ENCODE results near the gene GRIA1.

The GRIA1 gene

DNA sequence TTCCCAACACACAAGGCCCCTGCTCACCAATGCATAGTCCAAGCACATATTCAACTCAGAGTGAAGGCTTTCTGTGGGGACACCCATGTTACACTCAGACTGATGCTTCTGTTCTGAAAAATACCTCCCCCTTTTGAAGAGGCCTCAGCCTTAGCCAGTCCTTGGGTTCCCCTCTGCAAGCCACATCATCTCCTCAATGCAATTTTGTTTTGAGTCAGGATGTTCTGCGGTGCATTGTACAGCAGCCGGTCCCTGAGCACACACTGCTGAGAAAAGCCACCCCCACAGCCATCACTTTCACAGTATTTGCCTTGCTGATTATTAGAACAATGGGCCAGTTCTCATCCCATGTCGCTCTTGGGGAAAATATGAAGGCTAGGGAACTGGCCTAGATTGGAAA is 307.0 kb downstream of the GRIA1 start:
- no peak overlapping the region for H3K4me3 Mint-ChIP-seq
- no peaks in the 10 kb centered on the region for H3K4me1 Mint-ChIP-seq
- no peak for DNase-seq (ENCODE audit: low spot score in 2 of 2)
- ATAC-seq, result peak; percentile 57
- H3K36me3 Mint-ChIP-seq, result no peaks in the 10 kb centered on the region
- H3K9me3 Mint-ChIP-seq, result peaks cover 2% of the 10 kb centered on the region
- no peak overlapping the region for H3K27ac Mint-ChIP-seq

DNA sequence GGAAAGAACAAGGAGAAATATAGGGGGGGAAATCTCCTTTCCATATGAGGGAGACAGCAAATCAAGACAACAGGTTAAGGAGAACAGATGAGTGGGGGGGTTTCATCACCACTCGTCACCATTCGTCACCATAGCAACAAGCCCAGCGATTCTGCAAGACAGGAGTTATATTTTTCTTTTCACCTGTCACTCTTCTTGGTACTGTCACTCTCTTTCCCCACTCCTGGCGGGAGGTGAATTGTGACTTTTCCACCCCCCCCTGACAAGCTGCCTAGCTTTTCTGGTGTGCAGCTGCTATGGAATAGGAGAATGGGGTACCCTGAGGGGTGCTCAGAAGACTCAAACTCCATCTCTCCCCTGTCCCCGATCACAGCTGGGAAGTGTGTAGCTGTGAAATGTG is 308.4 kb downstream of the GRIA1 start:
- H3K9me3 Mint-ChIP-seq, result peaks cover 2% of the 10 kb centered on the region
- H3K27ac Mint-ChIP-seq, result no peak overlapping the region
- H3K4me1 Mint-ChIP-seq, result no peaks in the 10 kb centered on the region
- no peak for DNase-seq (ENCODE audit: low spot score in 2 of 2)
- no peak overlapping the region for H3K4me3 Mint-ChIP-seq
- H3K36me3 Mint-ChIP-seq, result no peaks in the 10 kb centered on the region
- no peak for ATAC-seq

DNA sequence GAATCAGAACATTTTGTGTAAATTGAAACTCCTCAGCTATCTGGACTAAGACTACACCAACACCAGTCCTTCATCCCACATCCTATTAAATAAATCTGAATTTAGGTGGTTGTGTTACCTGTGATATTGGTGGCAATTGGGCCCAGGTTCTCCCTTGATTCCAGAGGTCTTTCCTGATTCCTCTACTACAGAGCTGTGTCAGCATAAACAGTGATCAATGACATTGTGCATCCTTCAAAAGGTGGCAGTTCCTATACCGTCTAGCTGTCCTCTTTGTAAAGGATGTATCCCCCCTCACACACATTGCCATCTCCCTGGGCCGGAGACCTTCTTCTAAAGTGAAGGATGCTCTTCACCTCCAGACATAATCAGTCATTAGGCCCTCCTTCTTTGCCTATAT is 309.0 kb downstream of the GRIA1 start:
- DNase-seq (ENCODE audit: low spot score in 2 of 2) (no peak), ATAC-seq (no peak)
- peaks cover 4% of the 10 kb centered on the region for H3K9me3 Mint-ChIP-seq
- H3K4me3 Mint-ChIP-seq, result no peak overlapping the region
- H3K36me3 Mint-ChIP-seq, result no peaks in the 10 kb centered on the region
- H3K27ac Mint-ChIP-seq, result no peak overlapping the region
- no peaks in the 10 kb centered on the region for H3K4me1 Mint-ChIP-seq

DNA sequence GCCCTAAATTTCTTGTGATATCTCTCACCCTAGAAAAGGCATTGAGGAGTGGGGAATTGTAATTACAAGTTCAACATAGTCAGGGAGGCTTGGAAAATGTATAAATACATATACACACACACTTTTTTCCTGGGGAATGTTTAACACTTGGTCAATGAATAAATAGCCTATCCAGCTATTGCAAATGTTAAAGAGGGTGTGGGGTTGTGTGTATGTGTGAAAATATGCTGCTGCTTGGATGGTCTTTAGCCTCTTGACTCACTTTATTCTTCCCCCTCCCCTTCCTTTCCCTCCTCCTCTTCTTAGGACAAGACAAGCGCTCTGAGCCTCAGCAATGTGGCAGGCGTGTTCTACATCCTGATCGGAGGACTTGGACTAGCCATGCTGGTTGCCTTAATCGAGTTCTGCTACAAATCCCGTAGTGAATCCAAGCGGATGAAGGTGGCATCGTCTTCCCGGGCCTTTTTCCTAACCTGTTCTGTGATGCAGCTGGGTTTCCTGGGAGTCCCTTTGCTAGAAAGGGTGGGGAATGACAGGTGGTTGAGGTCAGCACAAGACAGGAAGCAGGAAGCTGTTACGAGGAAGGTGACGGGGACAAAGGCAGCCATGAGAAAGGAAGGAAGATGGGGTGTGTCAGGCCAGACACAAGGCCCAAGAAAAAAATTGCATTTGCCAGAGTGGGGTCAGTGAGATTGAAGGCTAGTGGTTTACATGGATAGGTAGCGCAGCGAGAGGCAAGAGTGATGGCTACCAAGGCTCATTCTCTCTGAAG is 311.8 kb downstream of the GRIA1 start:
- ATAC-seq, result no peak

DNA sequence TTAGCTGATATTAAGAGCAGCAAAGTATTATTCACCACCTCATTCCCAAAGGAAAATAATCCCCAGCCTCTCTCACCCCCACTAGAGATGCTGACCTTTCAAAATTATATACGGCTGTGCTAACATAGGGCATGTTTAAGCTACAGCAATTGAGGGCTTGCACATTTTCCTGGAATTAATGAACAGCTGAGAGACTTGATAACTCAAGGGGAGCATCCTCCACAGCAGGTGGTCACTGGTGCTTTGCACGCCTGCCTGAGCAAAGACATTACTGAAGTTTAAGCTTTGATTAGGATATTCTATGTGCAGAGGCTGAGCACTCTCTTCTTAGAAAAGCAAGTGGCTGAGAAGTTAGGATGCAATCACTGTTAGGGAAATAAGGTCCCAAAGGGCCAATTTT is 317.3 kb downstream of the GRIA1 start:
- H3K9me3 Mint-ChIP-seq, result peaks cover 2% of the 10 kb centered on the region
- no peaks in the 10 kb centered on the region for H3K36me3 Mint-ChIP-seq
- no peaks in the 10 kb centered on the region for H3K4me1 Mint-ChIP-seq
- ATAC-seq (no peak), DNase-seq (ENCODE audit: low spot score in 2 of 2) (no peak)
- H3K4me3 Mint-ChIP-seq, result no peak overlapping the region
- H3K27ac Mint-ChIP-seq, result no peak overlapping the region

More for the DNA sequence above, 311.8 kb downstream of the GRIA1 start:
- no peaks in the 10 kb centered on the region for H3K4me1 Mint-ChIP-seq
- DNase-seq (ENCODE audit: low spot score in 2 of 2), result no peak
- H3K36me3 Mint-ChIP-seq, result no peaks in the 10 kb centered on the region
- peaks cover 4% of the 10 kb centered on the region for H3K9me3 Mint-ChIP-seq
- H3K4me3 Mint-ChIP-seq, result no peak overlapping the region
- H3K27ac Mint-ChIP-seq, result no peak overlapping the region

DNA sequence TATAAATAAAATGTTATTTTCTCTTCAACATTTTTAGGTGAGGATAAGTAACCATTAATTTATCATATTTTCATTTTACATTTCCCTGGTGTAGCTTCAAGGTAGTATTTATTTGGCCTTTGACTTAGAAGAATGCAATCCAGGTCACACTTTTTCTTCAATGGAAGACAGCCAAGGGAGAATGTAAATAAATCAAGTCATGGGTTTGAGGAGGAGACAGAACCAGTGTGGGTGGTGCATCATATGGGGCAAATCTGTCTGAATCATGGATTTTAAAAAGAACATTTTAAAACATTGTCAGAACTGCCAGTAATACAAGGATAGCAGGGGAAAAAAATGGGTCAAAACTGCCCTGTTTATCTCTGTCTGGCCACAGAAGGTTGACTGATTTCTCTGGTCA is 318.7 kb downstream of the GRIA1 start:
- DNase-seq (ENCODE audit: low spot score in 2 of 2), result no peak

DNA sequence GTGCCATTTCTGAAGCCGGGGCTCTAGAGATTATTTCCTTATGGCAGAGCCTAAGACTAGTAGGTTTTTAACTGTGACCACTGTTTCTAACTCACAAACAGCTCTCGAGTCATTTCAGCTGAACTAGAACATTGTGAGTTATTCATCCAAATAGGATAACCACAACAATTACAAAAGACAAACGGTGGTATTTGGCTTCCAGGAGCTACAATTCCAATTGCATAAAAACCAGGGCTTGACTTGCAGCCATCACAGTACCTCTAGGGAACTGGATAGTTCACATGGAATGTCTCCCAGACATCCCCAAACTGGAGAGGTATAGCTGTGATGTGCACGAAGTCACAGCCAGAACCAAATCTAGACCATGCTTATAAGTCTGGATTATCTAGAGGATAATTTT is 323.4 kb downstream of the GRIA1 start:
- H3K4me1 Mint-ChIP-seq, result no peaks in the 10 kb centered on the region
- H3K9me3 Mint-ChIP-seq, result no peaks in the 10 kb centered on the region
- no peak overlapping the region for H3K4me3 Mint-ChIP-seq
- ATAC-seq (no peak), DNase-seq (ENCODE audit: low spot score in 2 of 2) (no peak)
- no peaks in the 10 kb centered on the region for H3K36me3 Mint-ChIP-seq
- H3K27ac Mint-ChIP-seq, result no peak overlapping the region

More for the DNA sequence above, 318.7 kb downstream of the GRIA1 start:
- Mint-ChIP-seq H3K9me3 (peaks cover under 1% of the 10 kb centered on the region), H3K4me3 (no peak overlapping the region), H3K27ac (no peak overlapping the region), H3K4me1 (no peaks in the 10 kb centered on the region), H3K36me3 (no peaks in the 10 kb centered on the region)
- no peak for ATAC-seq

DNA sequence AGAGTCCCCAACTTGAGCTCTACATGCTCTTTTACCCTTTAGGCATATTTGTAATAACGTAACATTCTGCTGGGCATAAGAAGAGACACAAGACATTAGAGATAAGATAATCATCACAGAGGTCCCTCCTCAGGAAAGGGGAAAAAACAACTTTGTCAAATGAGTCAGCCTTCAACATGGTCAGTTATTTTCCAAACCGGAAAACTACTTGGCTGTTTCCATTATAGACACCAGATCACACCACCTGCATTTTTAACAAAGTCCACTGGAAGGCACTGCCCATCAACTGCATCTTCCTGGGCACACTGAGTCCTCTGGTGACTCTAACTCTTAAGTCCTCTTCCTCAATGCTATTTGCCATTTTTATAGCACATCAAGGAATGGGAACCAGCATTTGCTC is 326.4 kb downstream of the GRIA1 start:
- DNase-seq (ENCODE audit: low spot score in 2 of 2), result no peak
- no peaks in the 10 kb centered on the region for H3K36me3 Mint-ChIP-seq
- no peak for ATAC-seq
- H3K27ac Mint-ChIP-seq, result no peak overlapping the region
- no peaks in the 10 kb centered on the region for H3K9me3 Mint-ChIP-seq
- H3K4me3 Mint-ChIP-seq, result no peak overlapping the region
- H3K4me1 Mint-ChIP-seq, result no peaks in the 10 kb centered on the region

DNA sequence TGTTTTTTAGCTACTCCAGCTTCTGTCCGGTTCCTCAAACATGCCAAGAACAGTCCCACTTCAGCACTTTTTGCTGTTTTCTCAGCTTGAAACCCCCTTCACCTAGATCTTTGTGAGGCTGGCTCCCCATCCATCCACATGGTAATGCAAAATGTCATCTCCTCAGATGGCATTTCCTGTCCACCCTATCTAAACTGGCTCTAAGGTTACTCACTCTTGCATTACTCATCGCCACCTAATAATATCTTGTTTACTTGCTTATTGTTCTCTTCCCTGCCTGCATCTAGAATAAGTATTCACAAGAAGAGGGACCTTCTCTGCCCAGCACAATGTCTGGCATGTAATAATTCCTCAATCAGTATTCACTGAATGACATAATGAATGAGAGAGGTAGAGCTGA is 328.2 kb downstream of the GRIA1 start:
- H3K36me3 Mint-ChIP-seq, result no peaks in the 10 kb centered on the region
- DNase-seq (ENCODE audit: low spot score in 2 of 2) (no peak), ATAC-seq (no peak)
- H3K4me3 Mint-ChIP-seq, result no peak overlapping the region
- no peak overlapping the region for H3K27ac Mint-ChIP-seq
- H3K4me1 Mint-ChIP-seq, result no peaks in the 10 kb centered on the region
- no peaks in the 10 kb centered on the region for H3K9me3 Mint-ChIP-seq

DNA sequence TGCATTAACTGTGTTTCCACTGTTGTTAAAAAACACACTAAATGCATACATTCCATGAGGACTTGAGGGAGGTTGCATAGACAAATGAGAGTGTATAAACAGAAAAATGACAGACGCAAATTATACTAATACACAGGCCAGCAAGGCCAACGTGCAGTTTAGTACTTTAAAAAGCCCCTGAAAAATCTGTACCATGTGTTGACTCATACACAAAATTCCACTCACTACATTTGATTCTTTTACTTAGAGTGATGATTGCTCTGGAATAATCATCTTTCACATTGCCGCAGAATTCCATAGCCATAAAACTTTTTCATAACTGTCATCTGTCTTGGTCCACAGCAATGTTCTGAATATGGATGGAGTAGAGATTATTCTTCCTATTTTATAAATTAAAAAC is 332.6 kb downstream of the GRIA1 start:
- DNase-seq (ENCODE audit: low spot score in 2 of 2), result no peak
- Mint-ChIP-seq H3K4me1 (no peaks in the 10 kb centered on the region), H3K36me3 (no peaks in the 10 kb centered on the region), H3K4me3 (no peak overlapping the region), H3K27ac (no peak overlapping the region), H3K9me3 (no peaks in the 10 kb centered on the region)
- ATAC-seq, result no peak

DNA sequence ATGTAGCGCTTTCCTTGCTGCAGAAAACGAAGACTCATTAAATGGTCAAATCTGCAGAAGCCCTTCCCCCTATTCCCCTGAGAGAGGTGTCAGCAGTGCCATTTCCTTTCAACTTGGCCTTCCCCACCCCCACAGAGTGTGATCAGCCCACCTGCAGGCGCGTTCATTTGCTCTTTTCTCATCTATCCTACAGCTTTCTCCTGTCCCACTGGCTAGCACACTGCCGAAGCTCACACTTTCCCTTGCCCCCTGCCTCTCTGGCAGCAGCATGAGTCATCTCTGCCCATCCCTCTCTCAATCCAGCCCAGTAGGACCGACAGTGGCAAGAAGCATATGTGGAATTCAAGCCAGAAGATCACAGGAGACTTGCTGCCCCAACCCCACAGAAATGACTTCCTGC is 334.4 kb downstream of the GRIA1 start:
- DNase-seq (ENCODE audit: low spot score in 2 of 2) (no peak), ATAC-seq (no peak)
- Mint-ChIP-seq H3K9me3 (peaks cover 8% of the 10 kb centered on the region), H3K4me1 (no peaks in the 10 kb centered on the region), H3K27ac (no peak overlapping the region), H3K4me3 (no peak overlapping the region), H3K36me3 (no peaks in the 10 kb centered on the region)

DNA sequence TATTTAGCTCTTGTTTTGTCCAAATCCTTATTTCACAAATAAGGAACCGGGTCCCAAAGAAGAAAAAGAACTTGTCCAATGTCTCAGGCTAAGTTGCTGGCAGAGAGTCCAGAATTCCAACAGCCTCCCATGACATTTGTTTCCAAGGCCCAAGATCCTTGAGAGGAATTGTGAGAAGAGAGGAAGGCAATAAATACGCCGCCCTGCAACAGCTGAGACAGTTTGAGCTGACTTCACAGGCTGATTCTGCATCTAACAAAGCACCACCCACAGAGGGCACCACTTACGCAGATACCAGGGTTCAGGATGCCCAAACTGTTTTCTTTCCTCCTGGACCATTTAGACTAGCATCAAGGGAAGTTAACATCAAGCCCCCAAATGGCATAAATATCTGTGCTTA is 336.9 kb downstream of the GRIA1 start:
- Mint-ChIP-seq H3K36me3 (no peaks in the 10 kb centered on the region), H3K9me3 (peaks cover 8% of the 10 kb centered on the region)

DNA sequence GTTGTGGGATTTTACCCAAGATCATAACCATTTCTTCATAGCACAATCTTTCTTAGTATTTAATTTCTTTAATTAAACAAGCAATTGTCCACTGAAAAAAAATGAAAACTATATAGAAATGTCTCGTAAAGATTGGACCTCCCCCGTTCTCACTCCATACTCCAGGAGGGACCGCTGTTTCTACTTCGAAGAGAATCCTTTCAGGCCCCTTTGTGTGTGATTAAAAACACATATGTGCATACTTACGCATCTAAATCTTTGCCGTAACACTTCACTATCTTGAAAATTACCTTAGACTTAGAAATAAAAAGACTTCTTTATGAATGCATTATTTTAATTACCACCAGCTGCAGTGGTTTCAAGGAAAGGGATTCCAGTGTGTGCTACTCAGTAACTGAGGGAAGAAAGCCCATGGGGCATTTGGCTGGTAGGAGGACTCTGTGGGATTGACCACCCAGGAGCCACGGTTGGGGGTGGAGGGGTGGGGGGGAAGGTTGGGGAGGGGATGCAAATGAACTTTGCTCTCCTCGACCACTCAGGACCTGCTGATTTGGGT is 339.1 kb downstream of the GRIA1 start:
- Mint-ChIP-seq H3K4me1 (no peaks in the 10 kb centered on the region), H3K36me3 (no peaks in the 10 kb centered on the region), H3K4me3 (no peak overlapping the region), H3K27ac (no peak overlapping the region), H3K9me3 (peaks cover 8% of the 10 kb centered on the region)
- DNase-seq (ENCODE audit: low spot score in 2 of 2) (no peak), ATAC-seq (no peak)

More for the DNA sequence above, 336.9 kb downstream of the GRIA1 start:
- H3K4me1 Mint-ChIP-seq, result no peaks in the 10 kb centered on the region
- H3K27ac Mint-ChIP-seq, result no peak overlapping the region
- DNase-seq (ENCODE audit: low spot score in 2 of 2), result no peak
- H3K4me3 Mint-ChIP-seq, result no peak overlapping the region
- ATAC-seq, result no peak

DNA sequence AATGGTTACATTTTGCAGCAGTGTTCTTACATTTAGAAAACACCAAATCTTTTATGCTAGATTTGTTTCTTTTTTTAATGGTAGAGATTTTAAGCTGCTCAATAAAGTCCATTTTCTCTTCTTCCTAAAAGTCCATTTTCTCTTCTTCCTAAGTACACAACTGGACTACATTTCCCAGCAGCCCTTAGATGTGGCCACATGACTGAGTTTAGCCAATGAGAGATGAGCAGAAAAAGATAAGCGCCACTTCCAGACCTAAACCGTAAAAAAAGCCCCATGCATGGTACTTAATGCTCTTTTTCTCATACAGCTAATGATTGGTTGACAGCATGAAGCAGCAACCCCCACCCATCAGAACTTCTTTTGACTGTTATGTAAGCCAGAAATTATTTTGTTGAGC is 341.5 kb downstream of the GRIA1 start:
- ATAC-seq (no peak), DNase-seq (ENCODE audit: low spot score in 2 of 2) (no peak)
- Mint-ChIP-seq H3K4me1 (no peaks in the 10 kb centered on the region), H3K36me3 (no peaks in the 10 kb centered on the region), H3K27ac (no peak overlapping the region), H3K9me3 (peaks cover 8% of the 10 kb centered on the region), H3K4me3 (no peak overlapping the region)

DNA sequence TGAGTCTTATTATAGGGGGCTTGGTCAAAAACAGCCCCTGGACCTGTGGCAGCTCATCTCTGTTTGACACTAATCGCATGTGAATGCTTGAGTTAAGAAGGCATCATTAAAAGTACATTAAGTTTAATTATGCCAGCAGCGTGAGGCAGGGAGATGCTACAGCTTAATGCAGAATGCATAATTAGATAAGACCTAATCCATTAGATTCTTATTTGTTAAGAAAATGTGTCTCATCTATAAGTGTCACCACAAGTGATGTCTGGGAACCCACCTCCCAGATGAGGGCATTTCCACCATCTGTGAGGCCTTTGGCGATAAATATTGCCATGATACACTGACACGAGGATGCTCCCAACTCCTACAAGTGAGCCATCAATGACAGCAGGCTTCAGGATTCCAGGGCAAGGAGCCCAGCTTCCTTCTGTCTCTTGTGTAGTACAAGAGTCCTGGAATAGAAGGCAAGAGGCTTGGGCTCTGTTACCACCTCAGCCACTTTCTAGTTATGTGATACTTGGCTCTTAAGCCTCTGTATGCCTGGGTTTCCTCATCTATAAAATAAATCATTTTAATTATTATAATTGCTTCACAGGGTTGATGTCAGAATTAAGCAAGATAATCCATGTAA is 345.5 kb downstream of the GRIA1 start:
- no peak overlapping the region for H3K27ac Mint-ChIP-seq
- no peaks in the 10 kb centered on the region for H3K4me1 Mint-ChIP-seq
- H3K4me3 Mint-ChIP-seq, result no peak overlapping the region
- H3K9me3 Mint-ChIP-seq, result no peaks in the 10 kb centered on the region
- H3K36me3 Mint-ChIP-seq, result no peaks in the 10 kb centered on the region
- DNase-seq (ENCODE audit: low spot score in 2 of 2), result no peak
- ATAC-seq, result no peak
